Activated naive CD8-positive, alpha-beta T cell (primary cell): ENCODE results near the gene CSMD2.

ENCODE experiments used
- H3K27ac Mint-ChIP-seq: one replicate; pipeline ENCODE4 v1.8.0; 2021; ENCODE audit warnings: mixed read lengths
- H3K27me3 Mint-ChIP-seq: one replicate; pipeline ENCODE4 v1.8.0; 2021; ENCODE audit warnings: mixed read lengths
- H3K36me3 Mint-ChIP-seq: one replicate; pipeline ENCODE4 v1.8.0; 2021; ENCODE audit warnings: mixed read lengths
- H3K4me1 Mint-ChIP-seq: one replicate; pipeline ENCODE4 v1.8.0; 2021; ENCODE audit warnings: low read depth, mixed read lengths
- H3K4me3 Mint-ChIP-seq: one replicate; pipeline ENCODE4 v1.8.0; 2021; ENCODE audit warnings: mild to moderate bottlenecking, mixed read lengths
- H3K9me3 Mint-ChIP-seq: one replicate; pipeline ENCODE4 v1.8.0; 2021; ENCODE audit warnings: low read depth, mixed read lengths

Gene CSMD2

DNA sequence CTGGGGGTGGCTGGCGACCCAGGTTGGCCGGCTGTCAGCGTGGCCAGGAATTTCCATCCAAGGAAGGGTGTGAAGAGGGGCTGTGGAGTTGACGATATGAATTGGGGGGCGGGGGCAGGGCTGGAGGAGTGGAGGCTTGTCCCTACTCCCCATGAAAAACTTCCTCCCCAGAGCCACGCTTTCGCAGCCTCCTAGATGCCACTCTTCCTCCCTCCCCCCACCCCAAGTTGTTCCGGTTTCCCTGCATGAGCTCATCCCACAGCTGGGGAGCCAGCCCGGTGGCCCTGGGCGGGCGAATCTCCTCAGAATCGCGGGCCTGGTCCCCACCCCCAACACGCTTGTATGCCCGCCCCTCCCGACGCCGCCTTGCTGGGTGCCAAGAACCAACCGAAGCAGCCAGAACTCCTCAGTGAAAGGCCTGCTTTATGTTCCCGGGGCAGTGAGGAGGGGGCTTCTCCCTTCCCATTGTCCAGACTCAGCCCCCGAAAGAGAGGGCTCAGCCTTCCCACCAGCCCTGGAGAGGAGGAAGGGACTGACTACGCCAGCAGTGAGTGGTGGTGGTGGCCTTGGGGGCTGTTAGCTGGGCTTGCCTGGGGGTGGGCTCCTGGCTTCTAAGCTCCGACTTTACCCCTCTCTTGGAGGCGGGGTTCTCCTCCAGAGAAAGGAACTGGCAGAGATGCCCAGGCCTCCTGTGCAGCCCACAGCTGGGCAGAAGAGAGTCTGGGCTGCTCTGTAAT, 1.8 kb upstream of the CSMD2 start:
- no peaks in the 10 kb centered on the region for H3K9me3 Mint-ChIP-seq
- no peak overlapping the region for H3K27ac Mint-ChIP-seq
- H3K4me1 Mint-ChIP-seq = peaks cover 8% of the 10 kb centered on the region
- peaks cover 29% of the 10 kb centered on the region for H3K27me3 Mint-ChIP-seq
- H3K36me3 Mint-ChIP-seq = no peaks in the 10 kb centered on the region
- no peak overlapping the region for H3K4me3 Mint-ChIP-seq

DNA sequence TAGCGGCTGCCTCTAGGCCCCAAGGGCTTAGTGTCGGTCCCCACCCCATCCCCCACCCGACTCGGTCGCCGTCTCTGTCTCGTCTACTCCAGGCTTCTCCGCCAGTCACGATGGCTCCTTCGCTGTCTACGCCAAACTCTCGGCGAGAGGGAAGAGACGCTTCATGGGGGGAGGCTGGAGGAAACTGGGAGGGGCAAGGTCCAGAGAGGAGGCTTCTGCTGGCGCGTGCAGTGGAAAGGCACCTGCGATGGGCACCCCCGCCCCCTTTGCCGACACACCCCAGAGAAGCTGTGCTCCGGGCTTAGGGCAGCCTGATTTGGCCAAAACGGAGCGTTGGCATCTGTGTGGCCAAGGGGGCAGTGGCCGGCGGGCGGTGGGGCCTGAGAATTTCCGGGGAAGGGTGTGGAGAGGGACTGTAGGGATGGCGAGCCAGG, 1.2 kb upstream of the CSMD2 start:
- H3K4me1 Mint-ChIP-seq = peaks cover 8% of the 10 kb centered on the region
- H3K36me3 Mint-ChIP-seq = no peaks in the 10 kb centered on the region
- H3K9me3 Mint-ChIP-seq = no peaks in the 10 kb centered on the region
- no peak overlapping the region for H3K4me3 Mint-ChIP-seq
- peaks cover 33% of the 10 kb centered on the region for H3K27me3 Mint-ChIP-seq
- H3K27ac Mint-ChIP-seq = no peak overlapping the region

DNA sequence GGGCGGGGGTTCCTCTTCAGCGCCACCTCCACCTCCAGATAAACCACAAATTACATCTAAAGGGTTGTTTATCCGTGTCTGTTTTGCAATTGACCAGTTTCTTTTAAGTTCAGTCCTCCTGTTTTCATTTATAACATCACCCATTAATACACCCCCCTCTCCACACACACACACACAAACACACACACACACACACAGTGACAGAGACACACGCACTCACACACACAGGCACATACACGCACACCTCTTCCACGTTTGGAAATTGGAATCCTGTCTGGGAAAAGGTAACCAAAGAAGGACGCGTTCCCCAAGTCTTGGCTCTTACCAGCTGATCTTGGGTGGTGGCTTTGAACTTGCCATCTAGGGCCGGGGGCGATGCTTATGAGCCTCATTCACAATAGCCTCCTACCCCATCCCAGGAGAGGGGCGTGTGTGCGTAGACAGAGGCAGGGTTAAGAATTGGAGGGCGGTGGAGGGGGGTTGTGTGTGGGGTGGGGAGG, 442 bp upstream of the CSMD2 start:
- Mint-ChIP-seq H3K27ac (no peak overlapping the region), H3K27me3 (peaks cover 34% of the 10 kb centered on the region), H3K4me3 (peak overlapping the region; percentile 60), H3K9me3 (no peaks in the 10 kb centered on the region), H3K36me3 (no peaks in the 10 kb centered on the region), H3K4me1 (peaks cover 8% of the 10 kb centered on the region)

DNA sequence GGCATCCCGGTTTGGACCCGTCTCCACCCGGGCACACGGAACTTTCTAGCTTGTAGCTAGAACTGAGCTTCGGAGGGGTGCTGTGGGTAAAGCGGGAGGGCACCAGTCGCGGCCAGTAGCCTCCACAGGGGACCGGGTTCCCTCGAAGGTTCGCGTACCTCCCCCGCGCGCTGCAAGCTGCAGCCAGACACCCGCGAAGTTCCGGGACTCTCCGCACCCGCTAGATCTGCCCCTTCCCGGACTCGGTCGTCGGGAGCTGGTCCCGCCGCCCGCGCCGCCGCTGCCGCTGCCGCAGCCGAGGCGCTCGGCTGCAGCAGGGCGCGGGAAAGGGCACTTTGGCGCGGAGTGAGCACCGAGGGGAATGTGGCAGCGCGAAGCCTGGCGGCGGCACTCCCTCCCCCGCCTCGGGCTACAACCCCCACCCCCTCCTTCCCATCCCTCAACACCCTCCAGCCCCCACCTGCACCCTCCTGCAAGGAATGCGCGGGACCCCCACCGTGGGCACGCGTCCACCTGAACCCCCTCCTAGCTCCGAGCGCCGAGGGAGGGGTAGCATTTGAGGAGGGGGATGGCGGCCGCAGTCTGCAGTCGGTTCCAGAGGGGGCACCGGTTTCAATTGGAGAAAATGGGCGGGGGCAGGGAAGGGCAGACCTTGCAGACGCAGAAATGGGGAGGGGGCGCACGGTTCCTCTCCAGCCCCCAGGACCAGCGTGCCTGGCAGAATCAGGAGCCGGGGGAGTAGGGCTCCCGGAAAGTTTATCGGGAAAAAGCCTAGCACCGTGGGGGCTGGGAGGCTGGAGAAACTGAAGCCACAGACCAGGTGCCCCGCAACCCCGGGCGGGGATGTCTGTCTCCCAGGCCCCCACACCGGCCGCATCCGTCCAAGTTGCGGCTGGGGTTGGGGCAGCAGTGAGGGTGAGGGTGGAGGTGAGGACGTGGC, 968 bp downstream of the CSMD2 start:
- Mint-ChIP-seq H3K36me3 (no peaks in the 10 kb centered on the region), H3K27ac (no peak overlapping the region), H3K27me3 (peaks cover 32% of the 10 kb centered on the region), H3K9me3 (no peaks in the 10 kb centered on the region), H3K4me3 (peak overlapping the region; percentile 59), H3K4me1 (peaks cover 8% of the 10 kb centered on the region)

DNA sequence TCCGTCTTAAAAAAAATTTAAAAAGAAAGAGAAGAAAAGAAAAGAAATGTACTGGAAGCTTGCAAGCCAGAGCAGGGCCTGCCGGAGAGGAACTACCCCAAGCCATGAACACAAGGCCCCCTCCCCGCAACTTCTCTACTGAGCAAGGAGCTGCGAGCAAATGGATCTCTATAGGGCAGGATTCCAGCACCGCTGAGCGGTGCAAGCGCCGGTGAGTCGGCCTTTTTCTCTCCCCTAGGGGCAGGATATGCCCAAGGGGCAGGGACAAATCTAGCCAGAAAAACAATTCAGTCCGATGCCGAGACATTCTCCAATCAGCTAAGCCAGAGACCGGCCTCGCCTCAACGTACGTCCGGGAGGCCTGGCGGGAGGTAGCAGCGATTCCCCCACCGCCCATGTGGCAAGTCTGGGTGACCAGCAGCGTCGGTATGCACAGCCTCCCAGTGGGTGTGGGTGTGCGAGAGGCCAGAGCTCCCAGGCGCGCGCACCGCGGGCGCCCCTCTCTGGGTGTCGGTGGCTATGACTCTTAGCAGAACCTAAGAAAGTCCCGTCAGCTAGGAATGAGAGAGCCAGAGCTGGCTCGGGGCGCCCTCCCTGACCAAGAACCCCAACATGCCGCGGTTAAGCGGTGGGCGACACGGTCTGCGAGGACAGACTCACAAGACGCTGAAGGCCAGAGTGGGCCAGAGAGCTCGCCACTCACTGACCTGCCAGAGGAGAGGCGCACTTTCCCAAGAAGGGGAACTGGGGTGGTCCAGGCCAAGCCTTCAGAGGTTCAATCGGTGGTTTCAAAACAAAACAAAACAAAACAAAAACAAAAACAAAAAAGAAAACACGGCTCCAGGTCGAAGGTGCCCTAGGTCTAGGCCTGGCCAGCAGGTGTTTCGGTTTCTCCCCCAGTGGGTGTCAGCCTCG, 1.9 kb downstream of the CSMD2 start:
- H3K27me3 Mint-ChIP-seq = peaks cover 30% of the 10 kb centered on the region
- H3K27ac Mint-ChIP-seq = no peak overlapping the region
- no peaks in the 10 kb centered on the region for H3K36me3 Mint-ChIP-seq
- H3K9me3 Mint-ChIP-seq = no peaks in the 10 kb centered on the region
- peak overlapping the region; percentile 59 for H3K4me3 Mint-ChIP-seq
- H3K4me1 Mint-ChIP-seq = peaks cover 8% of the 10 kb centered on the region

DNA sequence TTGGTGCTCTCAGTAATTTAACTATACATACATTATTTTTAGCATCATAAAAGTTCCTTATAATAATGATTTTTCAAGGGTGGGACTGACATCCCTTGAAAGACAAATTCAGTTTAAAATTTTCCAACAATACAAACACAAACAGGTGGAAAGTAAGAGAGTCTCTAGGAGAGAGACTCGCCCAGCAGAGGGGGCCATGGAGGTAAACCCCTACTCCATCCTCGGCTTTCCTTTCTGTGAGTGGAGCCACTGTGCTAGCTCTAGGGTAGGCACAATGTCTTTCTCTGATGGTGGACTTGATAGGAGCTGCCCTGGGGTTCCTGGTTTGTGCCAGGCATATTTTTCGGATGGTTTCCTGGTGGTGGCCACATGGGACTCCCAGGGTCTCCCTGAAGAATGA, 8.3 kb downstream of the CSMD2 start:
- H3K27ac Mint-ChIP-seq = no peak overlapping the region
- H3K4me3 Mint-ChIP-seq = no peak overlapping the region
- no peaks in the 10 kb centered on the region for H3K4me1 Mint-ChIP-seq
- peaks cover 24% of the 10 kb centered on the region for H3K27me3 Mint-ChIP-seq
- H3K36me3 Mint-ChIP-seq = no peaks in the 10 kb centered on the region
- no peaks in the 10 kb centered on the region for H3K9me3 Mint-ChIP-seq

DNA sequence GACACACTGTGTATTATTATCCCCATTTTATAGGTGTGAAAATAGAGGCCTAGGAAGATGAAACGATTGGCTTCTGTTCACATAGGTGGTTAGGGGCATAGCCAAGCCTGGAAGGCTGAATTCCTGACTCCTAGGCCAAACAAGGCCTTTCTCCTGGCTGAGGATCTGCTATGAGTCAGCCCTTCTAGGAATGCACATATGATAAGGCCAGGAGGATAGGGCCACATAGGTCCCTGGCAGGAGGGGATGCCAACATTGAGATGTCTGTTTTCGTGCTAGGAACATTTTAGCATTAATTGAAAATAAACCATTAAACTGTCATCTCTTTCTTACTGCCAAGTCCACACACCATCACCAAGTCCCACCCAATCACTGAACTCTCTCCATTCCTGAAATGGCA, 9.2 kb downstream of the CSMD2 start:
- Mint-ChIP-seq H3K36me3 (no peaks in the 10 kb centered on the region), H3K9me3 (no peaks in the 10 kb centered on the region), H3K27me3 (peaks cover 15% of the 10 kb centered on the region), H3K27ac (no peak overlapping the region), H3K4me1 (no peaks in the 10 kb centered on the region), H3K4me3 (no peak overlapping the region)

DNA sequence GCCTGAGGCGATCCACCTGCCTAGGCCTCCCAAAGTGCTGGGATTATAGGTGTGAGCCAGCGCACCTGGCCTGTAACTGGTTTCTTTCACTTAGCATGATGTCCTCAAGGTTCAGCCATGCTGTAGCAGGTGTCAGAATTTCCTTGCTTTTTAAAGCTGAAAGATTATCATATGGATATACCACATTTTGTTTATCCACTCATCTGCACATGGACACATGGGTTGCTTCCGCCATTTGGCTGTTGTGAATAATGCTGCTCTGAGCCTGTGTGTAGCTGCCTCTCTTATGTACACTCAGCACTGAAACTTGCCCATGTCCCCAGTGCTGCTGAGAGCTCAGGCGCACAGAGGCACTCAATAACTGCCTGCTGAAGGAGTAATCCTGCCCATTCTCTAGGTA, 11.8 kb downstream of the CSMD2 start:
- H3K4me1 Mint-ChIP-seq = no peaks in the 10 kb centered on the region
- peaks cover 9% of the 10 kb centered on the region for H3K27me3 Mint-ChIP-seq
- H3K27ac Mint-ChIP-seq = no peak overlapping the region
- no peak overlapping the region for H3K4me3 Mint-ChIP-seq
- no peaks in the 10 kb centered on the region for H3K9me3 Mint-ChIP-seq
- no peaks in the 10 kb centered on the region for H3K36me3 Mint-ChIP-seq

DNA sequence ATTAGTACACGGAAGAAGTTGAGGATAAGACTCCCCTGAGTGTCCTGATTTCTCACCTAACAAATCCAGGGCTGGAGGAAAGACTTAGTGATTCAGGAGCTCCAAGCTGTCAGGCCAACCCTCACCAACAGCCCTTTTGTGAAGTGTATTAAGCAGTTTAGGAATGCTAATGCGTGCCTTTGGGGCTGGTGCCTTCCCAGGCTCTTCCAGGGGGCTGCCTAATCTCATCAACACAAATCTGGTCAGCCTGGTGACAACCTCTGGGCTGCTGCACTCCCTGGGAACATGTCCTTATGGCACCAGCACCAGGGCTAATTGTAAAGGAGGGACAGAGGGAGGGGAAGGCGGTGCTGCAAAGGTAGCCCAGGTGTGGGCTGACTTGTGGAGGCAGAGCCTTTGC, 15.5 kb downstream of the CSMD2 start:
- H3K9me3 Mint-ChIP-seq = no peaks in the 10 kb centered on the region
- H3K27ac Mint-ChIP-seq = no peak overlapping the region
- peaks cover 12% of the 10 kb centered on the region for H3K27me3 Mint-ChIP-seq
- no peaks in the 10 kb centered on the region for H3K36me3 Mint-ChIP-seq
- no peak overlapping the region for H3K4me3 Mint-ChIP-seq
- H3K4me1 Mint-ChIP-seq = no peaks in the 10 kb centered on the region

DNA sequence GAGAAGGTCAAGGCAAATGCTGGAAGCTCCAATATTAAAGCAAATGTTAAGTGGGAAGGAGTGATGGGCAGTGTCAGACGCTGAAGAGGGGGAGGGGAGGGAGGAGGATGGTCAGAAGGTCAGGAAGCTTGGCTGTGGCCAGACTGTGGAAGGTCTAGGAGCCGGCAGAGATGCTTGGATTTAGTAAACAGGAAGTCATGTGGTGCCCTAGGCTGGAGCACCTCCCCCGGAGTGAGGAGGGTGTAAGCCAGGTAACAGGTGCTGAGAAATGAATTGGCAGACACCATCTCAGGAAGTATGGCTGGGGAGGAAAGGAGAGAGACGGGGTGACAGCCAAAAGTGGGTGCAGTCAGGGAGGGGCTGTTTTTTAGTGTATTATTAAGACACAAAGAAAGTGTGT, 17.7 kb downstream of the CSMD2 start:
- H3K9me3 Mint-ChIP-seq = no peaks in the 10 kb centered on the region
- H3K27me3 Mint-ChIP-seq = peaks cover 4% of the 10 kb centered on the region
- no peaks in the 10 kb centered on the region for H3K36me3 Mint-ChIP-seq
- no peak overlapping the region for H3K27ac Mint-ChIP-seq
- no peak overlapping the region for H3K4me3 Mint-ChIP-seq
- H3K4me1 Mint-ChIP-seq = no peaks in the 10 kb centered on the region

DNA sequence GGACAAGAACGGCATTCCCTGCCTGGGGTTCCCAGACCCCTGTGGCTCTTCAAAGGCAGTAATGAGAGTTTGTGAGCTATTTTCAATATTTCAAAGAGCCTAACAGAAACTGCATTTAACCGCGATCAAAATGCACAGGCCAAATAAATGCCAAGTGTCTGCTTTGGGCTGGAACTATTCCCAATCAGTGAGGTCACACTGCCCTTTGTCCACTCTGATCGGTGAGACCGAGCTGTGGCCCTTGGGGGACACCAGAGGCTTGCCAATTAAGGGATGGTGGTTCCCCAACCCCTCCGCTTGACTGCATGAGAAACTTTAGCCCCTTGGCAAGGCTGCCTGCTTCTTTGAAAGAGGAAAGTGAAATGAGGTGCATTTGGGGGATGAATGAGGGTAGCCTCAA, 20.3 kb downstream of the CSMD2 start:
- H3K4me1 Mint-ChIP-seq = no peaks in the 10 kb centered on the region
- H3K36me3 Mint-ChIP-seq = no peaks in the 10 kb centered on the region
- H3K27me3 Mint-ChIP-seq = peaks cover 9% of the 10 kb centered on the region
- no peaks in the 10 kb centered on the region for H3K9me3 Mint-ChIP-seq
- H3K4me3 Mint-ChIP-seq = no peak overlapping the region
- no peak overlapping the region for H3K27ac Mint-ChIP-seq

DNA sequence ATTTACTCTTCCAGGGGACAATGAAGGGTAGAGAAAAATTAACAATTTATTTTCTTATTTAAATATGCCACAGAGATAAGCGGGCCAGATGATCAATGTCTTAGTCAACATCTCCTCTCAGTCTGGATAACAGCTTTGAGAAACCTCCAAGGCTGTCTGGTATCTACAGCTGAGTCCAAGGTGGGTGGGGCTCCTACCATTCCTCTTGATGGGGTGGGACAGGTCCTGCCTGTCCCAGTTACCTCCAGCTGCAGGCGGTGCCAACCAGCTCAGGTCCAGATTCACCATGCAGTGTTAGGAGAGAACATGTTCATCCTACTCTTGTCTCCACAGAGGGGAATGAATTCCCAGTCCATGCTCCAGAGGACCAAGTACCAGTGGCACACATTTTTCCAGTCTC, 21.1 kb downstream of the CSMD2 start:
- no peaks in the 10 kb centered on the region for H3K4me1 Mint-ChIP-seq
- H3K4me3 Mint-ChIP-seq = no peak overlapping the region
- no peaks in the 10 kb centered on the region for H3K9me3 Mint-ChIP-seq
- H3K36me3 Mint-ChIP-seq = no peaks in the 10 kb centered on the region
- no peak overlapping the region for H3K27ac Mint-ChIP-seq
- H3K27me3 Mint-ChIP-seq = peaks cover 9% of the 10 kb centered on the region

DNA sequence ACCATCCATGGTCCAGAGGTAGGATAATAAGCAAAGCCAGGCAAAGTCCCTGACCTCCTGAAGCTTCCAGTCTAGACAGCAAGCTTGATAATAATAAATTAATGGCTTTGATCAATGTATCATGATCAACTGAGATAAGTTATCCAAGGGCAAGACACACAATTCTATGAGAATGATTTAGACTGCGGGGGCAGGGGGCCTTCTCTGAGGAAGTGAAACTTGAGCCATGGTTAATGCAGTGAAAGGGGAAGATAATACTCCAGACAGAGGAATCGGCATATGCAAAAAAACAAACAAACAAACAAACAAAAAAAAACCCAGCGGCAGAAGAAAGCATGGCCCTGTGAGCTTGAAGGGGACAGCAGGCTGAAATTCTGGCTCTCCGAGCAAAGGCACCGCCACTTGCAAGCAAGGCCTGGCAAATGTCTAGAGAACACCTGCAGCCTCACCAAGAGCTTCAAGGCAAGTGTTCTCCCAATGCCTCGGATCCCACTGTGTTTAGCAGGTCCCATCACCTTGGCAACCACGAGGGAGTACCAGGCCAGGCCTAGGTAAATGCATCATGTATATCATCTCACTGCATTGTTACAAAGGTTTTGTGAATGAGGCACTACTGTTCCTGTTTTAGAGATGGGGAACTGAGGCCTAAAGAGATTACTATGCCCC, 24.9 kb downstream of the CSMD2 start:
- H3K27ac Mint-ChIP-seq = no peak overlapping the region
- H3K4me3 Mint-ChIP-seq = no peak overlapping the region
- no peaks in the 10 kb centered on the region for H3K9me3 Mint-ChIP-seq
- H3K36me3 Mint-ChIP-seq = no peaks in the 10 kb centered on the region
- peaks cover 5% of the 10 kb centered on the region for H3K27me3 Mint-ChIP-seq
- H3K4me1 Mint-ChIP-seq = no peaks in the 10 kb centered on the region

DNA sequence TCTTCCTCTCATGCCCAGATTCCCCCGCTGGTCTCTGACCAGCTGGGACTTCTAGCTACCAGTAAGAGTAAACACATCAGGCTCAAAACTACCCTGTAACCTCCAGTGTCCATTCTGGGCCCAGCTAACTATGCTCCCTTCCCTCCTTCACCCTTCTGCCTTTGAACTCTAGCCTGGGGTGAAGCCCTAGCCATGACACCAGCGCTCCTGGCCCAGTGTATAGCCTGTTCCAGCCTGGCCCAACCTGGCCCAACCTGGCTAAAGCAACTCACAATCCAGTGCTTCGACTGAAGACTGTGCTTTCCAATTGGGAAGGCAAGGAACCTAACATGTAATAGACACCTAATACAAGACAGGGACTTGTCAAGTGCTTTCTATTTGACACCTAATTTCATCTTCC, 27.6 kb downstream of the CSMD2 start:
- Mint-ChIP-seq H3K9me3 (no peaks in the 10 kb centered on the region), H3K4me3 (no peak overlapping the region), H3K27ac (no peak overlapping the region), H3K4me1 (no peaks in the 10 kb centered on the region), H3K27me3 (peaks cover 8% of the 10 kb centered on the region), H3K36me3 (no peaks in the 10 kb centered on the region)
